ENCODE measurements around the gene FHOD3.

DNA sequence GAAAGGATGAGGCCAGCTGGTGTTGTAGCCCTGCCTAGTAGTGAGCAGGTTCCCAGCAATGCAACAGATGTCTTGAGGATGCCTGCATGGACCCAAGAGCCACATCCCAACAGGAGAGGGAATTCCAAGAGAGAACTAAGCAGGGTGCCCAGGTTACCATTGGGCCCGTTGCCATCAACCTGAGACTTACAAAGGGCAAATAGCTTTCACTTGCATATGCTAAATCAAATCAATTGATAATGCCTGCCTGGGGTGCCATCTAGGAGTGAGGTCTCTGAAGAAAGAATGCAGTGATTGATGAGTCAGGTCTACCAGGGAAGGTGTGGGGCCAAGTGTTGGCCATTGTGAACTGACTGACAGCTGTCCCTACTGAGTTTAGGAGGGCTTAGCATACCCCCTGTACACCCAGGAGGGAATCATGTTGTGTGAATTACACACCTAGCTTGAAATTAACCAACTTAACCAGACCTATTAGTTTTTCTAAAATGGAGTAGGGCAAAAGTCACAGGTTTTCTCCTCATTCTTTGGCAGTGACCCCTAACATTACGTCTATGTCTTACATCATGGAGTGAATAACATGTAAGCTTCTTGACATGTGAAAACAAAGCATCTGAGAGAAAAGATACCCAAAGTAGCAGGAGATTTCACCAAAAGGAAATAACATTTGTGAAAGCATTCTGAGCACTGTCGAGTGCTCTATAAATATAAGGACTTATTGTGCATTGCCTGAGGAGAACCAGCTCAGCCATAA is 32.3 kb downstream of the FHOD3 start:
- TF ChIP-seq, protein P1, sequence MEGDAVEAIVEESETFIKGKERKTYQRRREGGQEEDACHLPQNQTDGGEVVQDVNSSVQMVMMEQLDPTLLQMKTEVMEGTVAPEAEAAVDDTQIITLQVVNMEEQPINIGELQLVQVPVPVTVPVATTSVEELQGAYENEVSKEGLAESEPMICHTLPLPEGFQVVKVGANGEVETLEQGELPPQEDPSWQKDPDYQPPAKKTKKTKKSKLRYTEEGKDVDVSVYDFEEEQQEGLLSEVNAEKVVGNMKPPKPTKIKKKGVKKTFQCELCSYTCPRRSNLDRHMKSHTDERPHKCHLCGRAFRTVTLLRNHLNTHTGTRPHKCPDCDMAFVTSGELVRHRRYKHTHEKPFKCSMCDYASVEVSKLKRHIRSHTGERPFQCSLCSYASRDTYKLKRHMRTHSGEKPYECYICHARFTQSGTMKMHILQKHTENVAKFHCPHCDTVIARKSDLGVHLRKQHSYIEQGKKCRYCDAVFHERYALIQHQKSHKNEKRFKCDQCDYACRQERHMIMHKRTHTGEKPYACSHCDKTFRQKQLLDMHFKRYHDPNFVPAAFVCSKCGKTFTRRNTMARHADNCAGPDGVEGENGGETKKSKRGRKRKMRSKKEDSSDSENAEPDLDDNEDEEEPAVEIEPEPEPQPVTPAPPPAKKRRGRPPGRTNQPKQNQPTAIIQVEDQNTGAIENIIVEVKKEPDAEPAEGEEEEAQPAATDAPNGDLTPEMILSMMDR (conservative IDR thresholded peaks at IDR 0.05; ENCODE audit: low read depth, low read length), result no peak
- TF ChIP-seq EZH2 (IDR thresholded peaks at IDR 0.05; ENCODE audit: low read length, unreplicated experiment) (no peak), EZH2phosphoT487 (IDR thresholded peaks at IDR 0.05; ENCODE audit: borderline replicate concordance, low read length) (no peak)
